ENCODE data around the gene CCDC85B.
A peak's percentile ranks its signal among the peaks of the same experiment; 100 is the strongest.

The CCDC85B gene

DNA sequence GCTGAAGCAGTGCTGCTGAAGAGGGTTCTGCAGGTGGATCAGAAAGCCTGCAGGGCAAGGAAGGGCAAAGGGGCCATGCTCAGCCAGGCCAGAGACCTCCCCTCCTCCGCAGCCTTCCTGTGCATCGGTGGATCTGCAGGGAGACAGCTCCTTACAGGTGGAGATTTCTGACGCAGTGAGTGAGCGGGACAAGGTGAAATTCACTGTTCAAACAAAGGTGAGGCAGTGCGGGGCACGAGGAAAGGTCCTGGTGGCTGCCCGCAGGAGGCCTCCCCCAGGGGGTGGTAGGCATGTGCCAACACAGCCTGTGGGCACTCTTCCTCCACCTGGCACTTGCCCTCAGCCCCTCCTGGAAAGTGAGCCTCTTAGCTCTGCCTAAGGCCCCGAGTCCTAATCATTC lies 41.1 kb upstream of the CCDC85B start:
- TF ChIP-seq, protein P1, sequence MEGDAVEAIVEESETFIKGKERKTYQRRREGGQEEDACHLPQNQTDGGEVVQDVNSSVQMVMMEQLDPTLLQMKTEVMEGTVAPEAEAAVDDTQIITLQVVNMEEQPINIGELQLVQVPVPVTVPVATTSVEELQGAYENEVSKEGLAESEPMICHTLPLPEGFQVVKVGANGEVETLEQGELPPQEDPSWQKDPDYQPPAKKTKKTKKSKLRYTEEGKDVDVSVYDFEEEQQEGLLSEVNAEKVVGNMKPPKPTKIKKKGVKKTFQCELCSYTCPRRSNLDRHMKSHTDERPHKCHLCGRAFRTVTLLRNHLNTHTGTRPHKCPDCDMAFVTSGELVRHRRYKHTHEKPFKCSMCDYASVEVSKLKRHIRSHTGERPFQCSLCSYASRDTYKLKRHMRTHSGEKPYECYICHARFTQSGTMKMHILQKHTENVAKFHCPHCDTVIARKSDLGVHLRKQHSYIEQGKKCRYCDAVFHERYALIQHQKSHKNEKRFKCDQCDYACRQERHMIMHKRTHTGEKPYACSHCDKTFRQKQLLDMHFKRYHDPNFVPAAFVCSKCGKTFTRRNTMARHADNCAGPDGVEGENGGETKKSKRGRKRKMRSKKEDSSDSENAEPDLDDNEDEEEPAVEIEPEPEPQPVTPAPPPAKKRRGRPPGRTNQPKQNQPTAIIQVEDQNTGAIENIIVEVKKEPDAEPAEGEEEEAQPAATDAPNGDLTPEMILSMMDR (IDR thresholded peaks at IDR 0.05): no peak
- Histone ChIP-seq H3K27me3 (no peaks in the 10 kb centered on the region), H3K4me1 (ENCODE audit: control insufficient read depth in 1 of 2, insufficient read depth in 1 of 2, low read depth in 1 of 2, low read length in 1 of 2) (peaks cover 7 to 9% of the 10 kb centered on the region in 2 experiments), H3K9me3 (no peaks in the 10 kb centered on the region), H3K4me3 (ENCODE audit: low read depth in 1 of 2, low read length in 1 of 2) (no peak overlapping the region), H3K27ac (peak overlapping the region; percentile 10), H3K36me3 (peaks cover 46% of the 10 kb centered on the region)

DNA sequence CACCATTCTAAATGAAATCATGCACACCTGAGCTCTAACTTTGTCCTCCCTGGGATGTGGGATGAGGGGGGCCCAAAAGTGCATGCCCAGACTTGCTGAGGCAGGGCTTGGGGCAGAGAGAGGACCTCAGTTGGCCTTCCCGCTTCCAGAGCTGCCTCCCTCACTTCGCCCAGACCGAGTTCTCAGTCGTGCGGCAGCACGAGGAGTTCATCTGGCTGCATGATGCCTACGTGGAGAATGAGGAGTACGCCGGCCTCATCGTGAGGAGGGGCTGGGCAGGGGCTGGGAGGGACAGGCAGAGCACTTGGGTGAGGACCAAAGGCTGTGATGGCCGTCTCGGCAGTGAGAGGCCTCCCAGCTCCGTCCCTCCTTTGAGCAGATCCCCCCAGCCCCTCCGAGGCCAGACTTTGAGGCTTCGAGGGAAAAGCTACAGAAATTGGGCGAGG lies 40.7 kb upstream of the CCDC85B start:
- Histone ChIP-seq H3K4me1 (ENCODE audit: control insufficient read depth in 1 of 2, insufficient read depth in 1 of 2, low read depth in 1 of 2, low read length in 1 of 2) (peaks cover 9 to 13% of the 10 kb centered on the region in 2 experiments), H3K4me3 (ENCODE audit: low read depth in 1 of 2, low read length in 1 of 2) (no peak overlapping the region), H3K27ac (peak overlapping the region; percentile 10), H3K27me3 (no peaks in the 10 kb centered on the region), H3K9me3 (no peaks in the 10 kb centered on the region), H3K36me3 (peaks cover 50% of the 10 kb centered on the region)
- TF ChIP-seq, protein P1 (IDR thresholded peaks at IDR 0.05): no peak

DNA sequence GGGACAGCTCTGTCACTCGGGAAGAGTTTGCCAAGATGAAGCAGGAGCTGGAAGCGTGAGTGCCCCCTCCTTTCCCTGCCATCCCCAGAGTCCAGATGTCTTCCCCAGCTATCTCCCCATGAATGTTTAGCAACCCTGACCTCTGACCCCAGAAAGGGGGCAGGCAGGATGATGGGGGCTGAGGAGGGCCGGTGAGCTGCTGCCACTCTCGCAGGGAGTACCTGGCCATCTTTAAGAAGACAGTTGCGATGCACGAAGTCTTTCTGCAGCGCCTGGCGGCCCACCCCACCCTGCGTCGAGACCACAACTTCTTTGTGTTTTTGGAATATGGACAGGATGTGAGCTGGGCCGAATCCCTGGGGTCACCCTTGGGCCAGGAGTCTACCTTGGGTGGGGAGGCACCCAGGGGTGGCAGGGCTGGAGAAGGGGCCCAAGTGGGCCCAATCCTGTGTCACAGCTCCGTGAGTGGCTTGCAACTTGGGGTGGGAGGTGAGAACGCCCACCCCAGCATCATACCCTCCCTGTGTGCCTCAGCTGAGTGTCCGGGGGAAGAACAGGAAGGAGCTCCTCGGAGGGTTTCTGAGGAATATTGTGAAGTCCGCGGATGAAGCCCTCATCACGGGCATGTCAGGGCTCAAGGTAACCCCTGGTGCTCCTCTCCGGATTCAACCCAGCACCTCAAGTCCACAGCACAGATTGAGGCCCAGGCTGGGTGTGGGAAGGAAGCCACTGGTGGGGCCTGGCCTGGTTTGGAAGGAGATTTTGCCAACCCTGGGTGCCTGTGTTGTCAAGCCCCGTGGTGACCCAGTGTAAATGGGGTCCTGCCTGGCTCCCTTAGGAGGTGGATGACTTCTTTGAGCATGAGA lies 40.0 kb upstream of the CCDC85B start:
- Histone ChIP-seq H3K27me3 (no peaks in the 10 kb centered on the region), H3K4me1 (ENCODE audit: control insufficient read depth in 1 of 2, insufficient read depth in 1 of 2, low read depth in 1 of 2, low read length in 1 of 2) (peaks cover 15 to 20% of the 10 kb centered on the region in 2 experiments), H3K36me3 (peaks cover 57% of the 10 kb centered on the region), H3K27ac (peak overlapping the region; percentile 49), H3K4me3 (ENCODE audit: low read depth in 1 of 2, low read length in 1 of 2) (no peak overlapping the region), H3K9me3 (no peaks in the 10 kb centered on the region)
- TF ChIP-seq, protein P1 (IDR thresholded peaks at IDR 0.05): no peak

- Histone ChIP-seq H3K36me3 (peaks cover 63% of the 10 kb centered on the region), H3K27ac (peak overlapping the region; percentile 49), H3K4me3 (ENCODE audit: low read depth in 1 of 2, low read length in 1 of 2) (no peak overlapping the region), H3K4me1 (ENCODE audit: control insufficient read depth in 1 of 2, insufficient read depth in 1 of 2, low read depth in 1 of 2, low read length in 1 of 2) (peaks cover 22 to 27% of the 10 kb centered on the region in 2 experiments), H3K9me3 (no peaks in the 10 kb centered on the region), H3K27me3 (no peaks in the 10 kb centered on the region)
- TF ChIP-seq, protein P1 (IDR thresholded peaks at IDR 0.05): peak; percentile 23
Measured at GRCh38 chr11:65851083-65851579, 39.3 kb upstream of the CCDC85B start.

DNA sequence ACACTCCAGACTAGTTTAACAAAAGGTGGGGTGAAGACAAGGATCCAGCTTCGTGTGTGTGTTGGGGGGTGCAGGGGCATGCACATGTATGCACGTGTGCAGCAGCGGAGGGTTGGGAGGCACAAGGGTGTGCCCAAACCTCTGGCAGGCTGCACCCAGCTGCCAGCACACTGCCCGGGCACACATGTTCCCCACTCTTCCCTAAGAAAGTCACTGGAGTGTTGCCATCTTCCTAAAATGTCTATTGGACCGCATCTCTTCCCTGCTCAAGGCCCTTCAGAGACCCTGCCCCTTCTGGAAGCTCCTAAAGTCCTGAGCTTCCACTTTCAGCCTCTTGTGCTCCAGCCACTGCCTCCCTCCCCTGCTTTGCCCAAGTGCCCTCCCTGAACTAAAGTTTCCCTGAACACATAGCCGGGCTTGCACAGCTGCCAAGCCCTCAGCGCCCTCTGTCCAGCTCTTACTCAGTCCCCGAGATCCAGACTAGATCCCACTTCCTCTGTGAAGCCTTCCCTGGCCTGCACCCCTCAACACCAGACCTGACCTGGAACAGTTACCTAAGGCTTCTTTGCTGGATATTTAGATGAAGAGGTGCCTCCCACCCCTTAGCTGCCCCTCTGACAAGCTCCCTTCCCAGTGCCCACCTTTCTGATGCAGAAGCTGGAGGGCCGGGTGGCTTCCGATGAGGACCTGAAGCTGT lies 38.5 kb upstream of the CCDC85B start:
- H3K4me1 ChIP-seq (ENCODE audit: control insufficient read depth in 1 of 2, insufficient read depth in 1 of 2, low read depth in 1 of 2, low read length in 1 of 2): peaks cover 29 to 34% of the 10 kb centered on the region in 2 experiments
- TF ChIP-seq, protein P1 (IDR thresholded peaks at IDR 0.05): no peak
- H3K4me3 ChIP-seq (ENCODE audit: low read depth in 1 of 2, low read length in 1 of 2): no peak overlapping the region
- H3K27ac ChIP-seq: peak overlapping the region; percentile 49
- H3K9me3 ChIP-seq: no peaks in the 10 kb centered on the region
- H3K27me3 ChIP-seq: no peaks in the 10 kb centered on the region
- H3K36me3 ChIP-seq: peaks cover 66% of the 10 kb centered on the region
